Measurements from ENCODE around the gene RBM22. TPM values are rescaled to one million over a fixed set of nuclear protein-coding genes. Genes with fewer than 3 reads are reported as not detected.

Gene RBM22
- total and polyA plus RNA-seq, 2 of the 8 experiments (the other 6 are each of a cell fraction or from before 2014, with no cell fraction given) = 20.8 to 33.9 TPM

- POLR2A ChIA-PET (ENCODE audit: partially characterized antibody) = interaction anchor here (0.6 to 8.2 kb wide), 7 partner anchors 16 to 207 kb away, joined by 3 to 70 read pairs (median 4); partner anchors contain the start of gene RPS14
- TF ChIP-seq E2F6 (IDR thresholded peaks at IDR 0.05) (0 out of 2 replicates have a peak, but pooled peaks have one; percentile 44), RFX5 (IDR thresholded peaks at IDR 0.05; ENCODE audit: borderline replicate concordance, low read depth, low read length) (no peak), CREB1 (IDR thresholded peaks at IDR 0.05) (peak; percentile 53; the same call in 1 of the 2 replicates), TAF1 (IDR thresholded peaks at IDR 0.05; ENCODE audit: low read depth, low read length) (peak; percentile 44), FOSL1 (IDR thresholded peaks at IDR 0.05; ENCODE audit: insufficient read depth, low read depth, low read length) (no peak), POLR2A (IDR thresholded peaks at IDR 0.05; ENCODE audit: control extremely low read depth in 1 of 2, low read depth in 2 of 2, low read length in 2 of 2) (peak in 1 of 2 experiments; percentile 60; a peak in 2 of 3 replicates), ATF2 (IDR thresholded peaks at IDR 0.05; ENCODE audit: low read length) (no peak), RBBP5 (IDR thresholded peaks at IDR 0.05; ENCODE audit: borderline replicate concordance, low read depth, low read length) (no peak)
Observed at GRCh38 chr5:150656191-150657132, 44.4 kb downstream of the RBM22 start.

More at GRCh38 chr5:150656191-150657132, 44.4 kb downstream of the RBM22 start:
- CTCF ChIA-PET (ENCODE audit: partially characterized antibody) = interaction anchor here (0.8 to 20.1 kb wide), 21 partner anchors 10 to 206 kb away, joined by 3 to 303 read pairs (median 4); partner anchors contain the start of gene SYNPO
- Histone ChIP-seq H3K4ac (replicated peaks; ENCODE audit: insufficient read length, low read depth, low read length) (peak overlapping the region; percentile 4), H3K9ac (replicated peaks in 1 of 4; ENCODE audit: extremely low read depth in 1 of 4, low read depth in 3 of 4, low read length in 3 of 4) (peak overlapping the region; percentile 55 to 74 (median 60); a peak in 6 of 7 replicates), H3K27me3 (replicated peaks in 1 of 4; ENCODE audit: control insufficient read depth in 3 of 4, extremely low read depth in 1 of 4, insufficient read depth in 3 of 4, low read length in 3 of 4) (no peaks in the 10 kb centered on the region; a peak in 1 of 7 replicates), H2BK20ac (ENCODE audit: low read length) (no peak overlapping the region), H2BK5ac (ENCODE audit: low read depth, low read length) (peak overlapping the region; percentile 56; the same call in 1 of the 2 replicates), H3K36me3 (ENCODE audit: control insufficient read depth in 2 of 4, insufficient read depth in 4 of 4, low read length in 3 of 4) (no peaks in the 10 kb centered on the region), H3K4me2 (ENCODE audit: insufficient read depth in 1 of 2, low read depth in 2 of 2, low read length in 2 of 2) (peak overlapping the region; percentile 65 to 96), H2BK15ac (ENCODE audit: low read length) (no peak overlapping the region), H3K27ac (ENCODE audit: low read depth, low read length) (no peak overlapping the region; the same call in 1 of the 2 replicates), H2AFZ (ENCODE audit: low read length) (peak overlapping the region; percentile 87; the same call in 1 of the 2 replicates), H2BK12ac (ENCODE audit: low read depth, low read length) (peak overlapping the region; percentile 2; the same call in 1 of the 2 replicates), H4K20me1 (replicated peaks in 1 of 2; ENCODE audit: control insufficient read depth in 1 of 2, insufficient read depth in 2 of 2, low read length in 2 of 2) (no peaks in the 10 kb centered on the region), H4K5ac (ENCODE audit: insufficient read length, low read depth, low read length) (peak overlapping the region; percentile 91), H3K14ac (ENCODE audit: insufficient read length) (no peak overlapping the region), H3K18ac (ENCODE audit: extremely low read depth, low read length) (peak overlapping the region; percentile 95), H3K23ac (ENCODE audit: insufficient read length) (no peak overlapping the region), H3K56ac (replicated peaks; ENCODE audit: insufficient read length, low read depth, low read length) (peak overlapping the region; percentile 55), H3K4me1 (replicated peaks in 1 of 4; ENCODE audit: control insufficient read depth in 3 of 4, insufficient read depth in 4 of 4, low read length in 3 of 4) (peaks cover 0 to 11% (median 3%) of the 10 kb centered on the region in 4 experiments; a peak in 4 of 7 replicates), H3K4me3 (ENCODE audit: extremely low read depth in 1 of 4, insufficient read depth in 2 of 4, low read depth in 3 of 4, low read length in 4 of 4) (peak overlapping the region; percentile 44 to 78 (median 46)), H4K91ac (replicated peaks; ENCODE audit: insufficient read length, low read length) (peak overlapping the region; percentile 10), H3K23me2 (ENCODE audit: low read depth, low read length) (peaks cover 2% of the 10 kb centered on the region; the same call in 1 of the 2 replicates), H2BK120ac (replicated peaks; ENCODE audit: low read depth, low read length) (no peak overlapping the region), H4K8ac (ENCODE audit: extremely low read depth, insufficient read depth, low read length) (peak overlapping the region; percentile 95), H3K9me3 (ENCODE audit: insufficient read depth in 2 of 2, low read depth in 1 of 2, low read length in 1 of 2) (no peaks in the 10 kb centered on the region), H3K79me1 (ENCODE audit: low read depth, low read length) (no peaks in the 10 kb centered on the region), H2AK5ac (ENCODE audit: low read depth, low read length) (no peak overlapping the region), H3K79me2 (ENCODE audit: control insufficient read depth in 1 of 2, insufficient read depth in 2 of 2, low read length in 2 of 2) (no peaks in the 10 kb centered on the region)
- FAIRE-seq (no peak), DNase-seq (ENCODE audit: low read depth in 1 of 2, low spot score in 2 of 2) (peak in 1 of 2 experiments; percentile 94)
- WGBS, 2 experiments (ENCODE audit: extremely low coverage in 1 of 2, insufficient coverage in 1 of 2, insufficient read length in 1 of 2, insufficient replicate concordance in 2 of 2, low coverage in 1 of 2, low lambda C conversion rate in 2 of 2, missing lambda C conversion rate in 1 of 2) = 0% methylated on average over 31 of the region's 99 CpGs; no CpG with 5 or more reads in 1 of the 2 experiments

Data from H1 (cell line).